Natural killer cell (primary cell): ENCODE measurements around the gene AVPR2. TPM values are rescaled to one million over a fixed set of nuclear protein-coding genes. Genes with fewer than 3 reads are reported as not detected.

Experiments used
- ATAC-seq, 3 donors: fragments of 150-1000 bp in 2 of 3; fragments of 200-7000 bp in 1 of 3; cut with Tn5 transposase; 1 replicate in 1 of 3; 2 replicates in 2 of 3; pipeline ENCODE4 v1.10.0; 2021; ENCODE audit warnings: mild to moderate bottlenecking in 2 of 3, moderate library complexity in 2 of 3
- DNase-seq, 2 donors: peaks; one replicate each; pipeline versions ENCODE4 v3.0.0 to v3.0.0-alpha.2; 2013 to 2021; ENCODE audit warnings: mixed read lengths in 1 of 2
- H3K27ac ChIP-seq: one replicate; pipeline ENCODE4 v1.5.1; 2013; ENCODE audit warnings: mild to moderate bottlenecking, low read length
- H3K27me3 ChIP-seq: one replicate; pipeline ENCODE4 v1.6.1; 2013; ENCODE audit warnings: low read length; ENCODE audit not compliant: control insufficient read depth, insufficient read depth
- H3K36me3 ChIP-seq: one replicate; pipeline ENCODE4 v1.6.1; 2013; ENCODE audit warnings: low read length; ENCODE audit not compliant: control insufficient read depth, insufficient read depth
- H3K4me1 ChIP-seq: one replicate; pipeline ENCODE4 v1.6.1; 2013; ENCODE audit warnings: low read length; ENCODE audit not compliant: control insufficient read depth, insufficient read depth
- H3K4me3 ChIP-seq: one replicate; pipeline ENCODE4 v1.5.1; 2013; ENCODE audit warnings: low read length
- H3K9me3 ChIP-seq: one replicate; pipeline ENCODE4 v1.6.1; 2013; ENCODE audit warnings: low read length; ENCODE audit not compliant: control insufficient read depth, insufficient read depth
- H3K27ac Mint-ChIP-seq, 2 donors: one replicate each; pipeline ENCODE4 v1.8.0; 2022; ENCODE audit warnings: mild to moderate bottlenecking in 2 of 2, mixed read lengths in 2 of 2, moderate library complexity in 1 of 2
- H3K27me3 Mint-ChIP-seq, 2 donors: one replicate each; pipeline ENCODE4 v1.8.0; 2022; ENCODE audit warnings: low read depth in 2 of 2, mixed read lengths in 2 of 2
- H3K36me3 Mint-ChIP-seq: one replicate; pipeline ENCODE4 v1.8.0; 2022; ENCODE audit warnings: mixed read lengths
- H3K4me1 Mint-ChIP-seq, 2 donors: one replicate each; pipeline ENCODE4 v1.8.0; 2022; ENCODE audit warnings: mixed read lengths in 2 of 2
- H3K4me3 Mint-ChIP-seq: one replicate; pipeline ENCODE4 v1.8.0; 2022; ENCODE audit warnings: mild to moderate bottlenecking, moderate library complexity, mixed read lengths
- H3K9me3 Mint-ChIP-seq, 2 donors: one replicate each; pipeline ENCODE4 v1.8.0; 2022; ENCODE audit warnings: mixed read lengths in 2 of 2
- WGBS: methylation state at CpG from one replicate; pipeline ENCODE4 v1.1.7; 2013; ENCODE audit warnings: missing lambda C conversion rate; ENCODE audit not compliant: insufficient coverage; 5-methylcytosine and 5-hydroxymethylcytosine counted together
- intact Hi-C: fragments of 100-400 bp; cut with micrococcal nuclease; formaldehyde crosslinking; loops from one replicate; pipeline ENCODE4 v1.14.2; 2022
- total RNA-seq, 4 donors: library from RNA; stranded (reverse); fragments of 120-200 nt in 1 of 4; gene quantifications; one replicate each; pipeline versions ENCODE4 v1.2.3 to v1.2.4, GENCODE V29; 2013 to 2022
- TF ChIP-seq, protein P1 (sequence below): fragments of 200-600 bp; IDR thresholded peaks from one replicate; pipeline ENCODE4 v1.8.0; 2022; ENCODE audit warnings: antibody characterized with exemption

Gene AVPR2
- total RNA-seq, 3 donors from 2014 or later (not counting 1 experiment from before 2014, with no cell fraction given), result not detected

DNA sequence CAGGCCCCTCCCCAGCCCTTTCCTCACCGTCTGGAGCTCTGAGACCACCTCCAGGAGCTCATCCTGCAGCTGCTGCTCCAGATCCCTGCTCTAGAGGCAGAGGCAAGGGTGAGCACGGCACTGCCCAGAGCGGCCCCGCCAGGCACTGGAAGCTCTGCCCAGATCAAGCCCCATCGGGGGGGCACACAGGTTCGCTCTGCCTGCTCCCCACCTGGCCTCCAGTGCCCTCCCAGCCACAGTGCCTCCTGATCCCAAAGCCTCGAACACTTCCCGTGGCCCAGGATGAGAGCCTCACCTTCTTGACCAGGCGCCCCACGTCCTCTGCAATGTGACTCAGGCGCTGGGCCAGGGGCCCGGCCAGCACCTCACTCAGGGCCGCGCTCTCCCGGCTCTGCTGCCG, 16.6 kb downstream of the AVPR2 start:
- H3K4me3 Mint-ChIP-seq, result no peak overlapping the region
- Histone ChIP-seq H3K27ac (no peak overlapping the region), H3K27me3 (no peaks in the 10 kb centered on the region), H3K4me3 (no peak overlapping the region), H3K9me3 (no peaks in the 10 kb centered on the region), H3K4me1 (peaks cover 53% of the 10 kb centered on the region), H3K36me3 (peaks cover 32% of the 10 kb centered on the region)
- no peak overlapping the region for H3K27ac Mint-ChIP-seq
- intact Hi-C loops, result loop anchor here (10.0 kb wide), 1 partner anchor 174 kb away; the partner anchor contains the start of gene MECP2
- no peaks in the 10 kb centered on the region for H3K9me3 Mint-ChIP-seq
- WGBS, result 90% methylated on average over 16 of the region's 16 CpGs
- ATAC-seq (no peak), DNase-seq (no peak)
- TF ChIP-seq, protein P1, sequence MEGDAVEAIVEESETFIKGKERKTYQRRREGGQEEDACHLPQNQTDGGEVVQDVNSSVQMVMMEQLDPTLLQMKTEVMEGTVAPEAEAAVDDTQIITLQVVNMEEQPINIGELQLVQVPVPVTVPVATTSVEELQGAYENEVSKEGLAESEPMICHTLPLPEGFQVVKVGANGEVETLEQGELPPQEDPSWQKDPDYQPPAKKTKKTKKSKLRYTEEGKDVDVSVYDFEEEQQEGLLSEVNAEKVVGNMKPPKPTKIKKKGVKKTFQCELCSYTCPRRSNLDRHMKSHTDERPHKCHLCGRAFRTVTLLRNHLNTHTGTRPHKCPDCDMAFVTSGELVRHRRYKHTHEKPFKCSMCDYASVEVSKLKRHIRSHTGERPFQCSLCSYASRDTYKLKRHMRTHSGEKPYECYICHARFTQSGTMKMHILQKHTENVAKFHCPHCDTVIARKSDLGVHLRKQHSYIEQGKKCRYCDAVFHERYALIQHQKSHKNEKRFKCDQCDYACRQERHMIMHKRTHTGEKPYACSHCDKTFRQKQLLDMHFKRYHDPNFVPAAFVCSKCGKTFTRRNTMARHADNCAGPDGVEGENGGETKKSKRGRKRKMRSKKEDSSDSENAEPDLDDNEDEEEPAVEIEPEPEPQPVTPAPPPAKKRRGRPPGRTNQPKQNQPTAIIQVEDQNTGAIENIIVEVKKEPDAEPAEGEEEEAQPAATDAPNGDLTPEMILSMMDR, result no peak
- no peaks in the 10 kb centered on the region for H3K27me3 Mint-ChIP-seq
- H3K36me3 Mint-ChIP-seq, result no peaks in the 10 kb centered on the region
- peaks cover 36 to 39% of the 10 kb centered on the region in 2 donors for H3K4me1 Mint-ChIP-seq

DNA sequence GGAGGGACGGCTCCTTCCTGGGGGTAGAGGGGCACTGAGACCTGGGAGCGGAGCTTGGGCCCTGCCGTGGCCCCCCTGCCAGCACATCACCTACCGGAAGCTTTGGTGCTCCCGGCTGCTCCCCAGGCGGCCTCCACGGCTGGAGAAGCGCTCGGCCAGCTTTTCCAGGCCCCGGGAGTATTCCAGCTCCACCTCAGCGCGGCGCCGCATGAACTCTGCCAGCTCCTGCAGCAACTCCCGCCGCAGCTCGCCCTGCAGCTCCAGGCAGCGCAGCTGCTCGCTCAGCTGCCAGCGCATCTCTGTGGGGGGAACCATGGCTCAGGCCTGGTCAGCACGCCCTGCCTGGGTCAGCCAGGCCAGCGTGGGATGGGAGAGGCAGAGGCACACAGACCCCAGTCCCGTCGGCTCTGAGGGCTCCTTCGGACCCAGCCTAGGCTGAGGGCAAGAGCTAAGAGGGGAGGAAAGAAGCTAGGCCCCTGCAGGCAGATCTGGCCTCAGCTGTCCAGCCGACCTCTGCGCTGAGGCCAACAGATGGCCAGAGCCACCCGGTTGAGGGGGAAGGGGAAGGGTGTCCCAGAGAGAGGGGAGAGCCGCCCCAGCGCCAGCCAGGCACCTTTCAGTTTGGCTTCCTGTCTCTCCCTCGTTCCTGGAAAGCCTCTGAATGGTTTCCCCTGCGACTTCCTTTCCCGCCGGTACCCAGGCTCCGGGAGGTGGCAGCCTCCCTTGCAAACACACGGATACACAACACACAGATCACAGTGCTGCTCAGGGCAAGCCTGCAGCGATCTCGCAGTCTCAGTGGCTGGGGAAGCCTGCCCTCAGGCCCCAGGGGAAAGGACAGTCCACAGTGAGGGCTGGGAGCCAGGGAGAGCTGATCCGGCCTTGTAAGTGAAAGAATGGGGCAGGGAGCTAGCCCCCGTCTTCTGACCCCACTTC, 17.3 kb downstream of the AVPR2 start:
- DNase-seq, result peak in 1 of 2 donors; percentile 29
- no peaks in the 10 kb centered on the region for H3K9me3 Mint-ChIP-seq
- Histone ChIP-seq H3K27ac (peak overlapping the region; percentile 30), H3K27me3 (no peaks in the 10 kb centered on the region), H3K36me3 (peaks cover 30% of the 10 kb centered on the region), H3K9me3 (no peaks in the 10 kb centered on the region), H3K4me3 (peak overlapping the region; percentile 3), H3K4me1 (peaks cover 59% of the 10 kb centered on the region)
- peaks cover 30 to 39% of the 10 kb centered on the region in 2 donors for H3K4me1 Mint-ChIP-seq
- peak overlapping the region; percentile 73 for H3K4me3 Mint-ChIP-seq
- WGBS, result 63% methylated on average over 37 of the region's 40 CpGs
- no peaks in the 10 kb centered on the region for H3K27me3 Mint-ChIP-seq
- ATAC-seq, result no peak
- TF ChIP-seq, protein P1, result no peak
- H3K36me3 Mint-ChIP-seq, result no peaks in the 10 kb centered on the region
- intact Hi-C loops, result loop anchor here (10.0 kb wide), 1 partner anchor 173 kb away; the partner anchor contains the start of gene MECP2
- H3K27ac Mint-ChIP-seq, result peak overlapping the region; percentile 91 to 96

DNA sequence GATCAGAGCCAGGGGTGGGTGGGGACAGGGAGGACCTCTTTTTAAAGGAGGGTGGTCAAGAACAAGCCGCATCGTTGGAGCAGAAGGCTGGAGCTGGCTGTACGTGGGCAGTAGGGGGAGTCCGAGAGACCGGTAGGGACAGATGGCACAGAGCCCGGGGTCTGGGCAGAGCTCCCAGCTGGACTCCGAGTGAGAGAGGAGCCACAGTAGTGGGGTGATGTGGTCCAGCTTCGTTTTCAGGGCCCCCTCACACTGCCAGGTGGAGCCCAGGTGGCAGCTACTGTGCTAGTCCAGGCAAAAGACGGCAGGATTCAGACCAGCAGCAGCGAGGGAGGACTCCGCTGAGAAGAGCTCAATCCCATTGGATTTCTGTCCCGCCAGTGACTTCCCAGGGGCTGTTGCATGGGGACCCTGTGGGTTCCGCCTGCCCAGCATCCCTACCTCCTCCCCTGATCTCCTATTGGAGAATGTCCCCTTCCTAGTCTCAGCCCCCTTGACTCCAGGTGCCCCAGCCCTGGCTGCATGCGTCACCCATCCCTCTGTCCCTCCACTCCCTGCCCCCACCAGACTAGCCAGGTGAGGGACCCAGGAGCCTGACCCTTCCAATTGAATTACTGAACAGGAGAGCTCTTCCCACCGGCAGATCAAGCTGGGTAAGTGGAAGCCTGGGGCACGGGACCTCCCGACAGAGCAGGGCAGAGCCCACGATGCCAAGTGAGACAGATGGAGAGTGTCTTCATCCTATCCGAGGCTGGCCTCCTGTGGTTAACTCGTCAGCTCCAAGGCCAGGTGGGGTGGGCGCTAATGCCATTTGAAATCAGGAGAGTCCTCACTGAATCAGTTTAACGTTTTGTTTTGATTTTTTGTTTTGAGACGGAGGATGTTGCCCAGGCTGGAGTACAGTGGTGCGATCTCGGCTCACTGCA, 18.7 kb downstream of the AVPR2 start:
- no peaks in the 10 kb centered on the region for H3K9me3 Mint-ChIP-seq
- Histone ChIP-seq H3K4me3 (no peak overlapping the region), H3K4me1 (peaks cover 69% of the 10 kb centered on the region), H3K27me3 (no peaks in the 10 kb centered on the region), H3K36me3 (peaks cover 21% of the 10 kb centered on the region), H3K9me3 (no peaks in the 10 kb centered on the region), H3K27ac (peak overlapping the region; percentile 25)
- no peaks in the 10 kb centered on the region for H3K36me3 Mint-ChIP-seq
- H3K4me1 Mint-ChIP-seq, result peaks cover 31 to 51% of the 10 kb centered on the region in 2 donors
- TF ChIP-seq, protein P1, result no peak
- H3K27ac Mint-ChIP-seq, result peak overlapping the region; percentile 91 to 96
- intact Hi-C loops, result loop anchor here (10.0 kb wide), 1 partner anchor 172 kb away; the partner anchor contains the start of gene MECP2
- no peak for ATAC-seq
- 44% methylated on average over 25 of the region's 25 CpGs for WGBS
- H3K4me3 Mint-ChIP-seq, result peak overlapping the region; percentile 90
- H3K27me3 Mint-ChIP-seq, result no peaks in the 10 kb centered on the region
- DNase-seq, result peak in 1 of 2 donors; percentile 36
